Peyer's patch (tissue), 4 donors: ENCODE results near the gene DYRK1A. TPM values are rescaled to one million over a fixed set of nuclear protein-coding genes. Genes with fewer than 3 reads are reported as not detected.
"Not testable (repeated sequence)": the region's sequence is repeated elsewhere in the genome, so short reads cannot be mapped to it uniquely, and the experiment has no call there.

Experiments used
- DNase-seq, 3 donors: peaks; one replicate each; pipeline ENCODE4 v3.0.0-alpha.2; 2017 to 2019
- H3K27ac ChIP-seq, 4 donors: fragments of 200-600 bp; sonication (generic); one replicate each; pipeline ENCODE4 v1.5.1; 2016 to 2019
- H3K27me3 ChIP-seq, 2 donors: fragments of 200-600 bp; sonication (generic); one replicate each; pipeline ENCODE4 v1.5.1; 2019
- H3K36me3 ChIP-seq, 3 donors: fragments of 200-600 bp; sonication (generic); one replicate each; pipeline ENCODE4 v1.5.1; 2016 to 2019
- H3K4me1 ChIP-seq, 4 donors: fragments of 200-600 bp; sonication (generic); one replicate each; pipeline ENCODE4 v1.5.1; 2016 to 2019
- H3K4me3 ChIP-seq, 4 donors: fragments of 200-600 bp; sonication (generic); 1 replicate in 3 of 4; 2 replicates in 1 of 4; pipeline ENCODE4 v1.5.1; 2016 to 2019; ENCODE audit warnings: mild to moderate bottlenecking in 1 of 4
- H3K9me3 ChIP-seq, 4 donors: fragments of 200-600 bp; sonication (generic); one replicate each; pipeline ENCODE4 v1.5.1; 2016 to 2019; ENCODE audit warnings: mild to moderate bottlenecking in 1 of 4
- CTCF ChIP-seq, 6 experiments: fragments of 450-650 bp in 4 of 6; fragments of 200-600 bp in 2 of 6; sonication (generic) in 1 of 6; IDR thresholded peaks; one replicate each; pipeline ENCODE4 v1.5.1; 2017 to 2019; ENCODE audit warnings: antibody characterized with exemption in 6 of 6, mild to moderate bottlenecking in 3 of 6, moderate library complexity in 1 of 6
- POLR2A ChIP-seq, 2 donors: fragments of 450-650 bp; IDR thresholded peaks; one replicate each; pipeline ENCODE4 v1.5.1; 2017; ENCODE audit warnings: antibody characterized with exemption in 2 of 2, mild to moderate bottlenecking in 2 of 2, moderate library complexity in 2 of 2
- total RNA-seq, 4 donors: library from RNA; depleted of rRNA; stranded (reverse); fragments of >200 nt; gene quantifications; one replicate each; pipeline ENCODE4 v1.1.0, GENCODE V29; 2016

The DYRK1A gene
- total RNA-seq, 4 donors from 2014 or later, result 68.8 to 133 (median 81.3) TPM

GRCh38 chr21:37546949-37547614 lies 180.5 kb downstream of the DYRK1A start:
- no peak for DNase-seq
- no peak overlapping the region for H3K27ac ChIP-seq
- H3K4me1 ChIP-seq, result peaks cover 0 to 25% (median 0%) of the 10 kb centered on the region in 4 donors

GRCh38 chr21:37547615-37548200 lies 181.1 kb downstream of the DYRK1A start:
- no peaks in the 10 kb centered on the region for H3K27me3 ChIP-seq
- H3K4me1 ChIP-seq, result peaks cover 0 to 25% (median 0%) of the 10 kb centered on the region in 4 donors
- H3K4me3 ChIP-seq, result no peak overlapping the region
- H3K27ac ChIP-seq, result no peak overlapping the region
- no peak for DNase-seq
- H3K9me3 ChIP-seq, result no peaks in the 10 kb centered on the region
- H3K36me3 ChIP-seq, result no peaks in the 10 kb centered on the region
- no peak for TF ChIP-seq CTCF (IDR thresholded peaks at IDR 0.05)
- TF ChIP-seq POLR2A (IDR thresholded peaks at IDR 0.05), result no peak

More at GRCh38 chr21:37546949-37547614, 180.5 kb downstream of the DYRK1A start:
- Histone ChIP-seq H3K36me3 (no peaks in the 10 kb centered on the region), H3K27me3 (no peaks in the 10 kb centered on the region), H3K4me3 (no peak overlapping the region), H3K9me3 (no peaks in the 10 kb centered on the region)
- no peak for TF ChIP-seq CTCF (IDR thresholded peaks at IDR 0.05)
- TF ChIP-seq POLR2A (IDR thresholded peaks at IDR 0.05), result no peak

- TF ChIP-seq POLR2A (IDR thresholded peaks at IDR 0.05) (no peak), CTCF (IDR thresholded peaks at IDR 0.05) (no peak)
- H3K4me3 ChIP-seq, result no peak overlapping the region
- no peak overlapping the region for H3K27ac ChIP-seq
- no peaks in the 10 kb centered on the region for H3K9me3 ChIP-seq
- H3K36me3 ChIP-seq, result no peaks in the 10 kb centered on the region
- no peak for DNase-seq
- no peaks in the 10 kb centered on the region for H3K27me3 ChIP-seq
- H3K4me1 ChIP-seq, result peaks cover 0 to 25% (median 0%) of the 10 kb centered on the region in 4 donors
These were observed 182.0 kb downstream of the DYRK1A start for GRCh38 chr21:37548521-37548981.

GRCh38 chr21:37549730-37550129 lies 183.2 kb downstream of the DYRK1A start:
- not testable (repeated sequence) for H3K9me3 ChIP-seq, DNase-seq
- H3K4me1 ChIP-seq, result peaks cover 0 to 25% (median 0%) of the 10 kb centered on the region in 4 donors

GRCh38 chr21:37550157-37550556 lies 183.6 kb downstream of the DYRK1A start:
- Histone ChIP-seq H3K27me3 (no peaks in the 10 kb centered on the region), H3K9me3 (no peaks in the 10 kb centered on the region), H3K36me3 (no peaks in the 10 kb centered on the region), H3K4me3 (no peak overlapping the region), H3K4me1 (peaks cover 0 to 25% (median 0%) of the 10 kb centered on the region in 4 donors), H3K27ac (no peak overlapping the region)
- TF ChIP-seq CTCF (IDR thresholded peaks at IDR 0.05) (no peak), POLR2A (IDR thresholded peaks at IDR 0.05) (no peak)
- no peak for DNase-seq

More at GRCh38 chr21:37549730-37550129, 183.2 kb downstream of the DYRK1A start:
- H3K27ac ChIP-seq, H3K4me3 ChIP-seq, H3K36me3 ChIP-seq, H3K27me3 ChIP-seq: not testable (repeated sequence)

- no peaks in the 10 kb centered on the region for H3K27me3 ChIP-seq
- H3K36me3 ChIP-seq, result no peaks in the 10 kb centered on the region
- H3K27ac ChIP-seq, result no peak overlapping the region
- DNase-seq, result peak in 1 of 3 donors; percentile 21
- no peaks in the 10 kb centered on the region for H3K9me3 ChIP-seq
- peak overlapping the region in 1 of 4 donors; percentile 11 for H3K4me3 ChIP-seq
- H3K4me1 ChIP-seq, result peaks cover 0 to 25% (median 0%) of the 10 kb centered on the region in 4 donors
- no peak for TF ChIP-seq CTCF (IDR thresholded peaks at IDR 0.05)
- no peak for TF ChIP-seq POLR2A (IDR thresholded peaks at IDR 0.05)
These were observed 184.2 kb downstream of the DYRK1A start for GRCh38 chr21:37550618-37551330.
